Muscle of leg (tissue), 11 donors: ENCODE data around the gene TLCD3A. TPM values are rescaled to one million over a fixed set of nuclear protein-coding genes. Genes with fewer than 3 reads are reported as not detected.
A peak's percentile ranks its signal among the peaks of the same experiment; 100 is the strongest.

Source experiments
- DNase-seq: peaks from one replicate; pipeline ENCODE4 v3.0.0; 2013
- H3K27ac ChIP-seq: one replicate; pipeline ENCODE4 v1.5.1; 2013; ENCODE audit warnings: mild to moderate bottlenecking, low read length, control low read depth
- H3K27me3 ChIP-seq: one replicate; pipeline ENCODE4 v1.6.1; 2013; ENCODE audit warnings: low read length; ENCODE audit not compliant: control insufficient read depth, insufficient read depth
- H3K36me3 ChIP-seq: one replicate; pipeline ENCODE4 v1.6.1; 2013; ENCODE audit warnings: low read length; ENCODE audit not compliant: control insufficient read depth, insufficient read depth
- H3K4me1 ChIP-seq: one replicate; pipeline ENCODE4 v1.6.1; 2013; ENCODE audit warnings: low read length; ENCODE audit not compliant: control insufficient read depth, insufficient read depth
- H3K4me3 ChIP-seq: one replicate; pipeline ENCODE4 v1.5.1; 2013; ENCODE audit warnings: low read length, control low read depth
- H3K9me3 ChIP-seq: replicated peaks from 2 replicates; pipeline ENCODE4 v1.6.1; 2013; ENCODE audit warnings: low read depth, low read length; ENCODE audit not compliant: control insufficient read depth
- WGBS: methylation state at CpG from one replicate; pipeline ENCODE4 v1.1.5; 2013; ENCODE audit warnings: missing lambda C conversion rate; ENCODE audit not compliant: insufficient coverage; 5-methylcytosine and 5-hydroxymethylcytosine counted together
- polyA plus RNA-seq, 8 donors: library from polyadenylated mRNA; unstranded; fragments of 120-200 nt; gene quantifications; one replicate each; pipeline versions ENCODE4 v1.2.1 to v1.2.3, GENCODE V29; 2013; ENCODE audit warnings: inconsistent platforms in 1 of 8, low replicate concordance in 1 of 8; ENCODE audit not compliant: insufficient read length in 8 of 8, insufficient read depth in 1 of 8
- total RNA-seq: library from RNA; stranded (reverse); fragments of 120-200 nt; gene quantifications from one replicate; pipeline ENCODE4 v1.2.4, GENCODE V29; 2013

Gene TLCD3A
- total and polyA plus RNA-seq, 9 donors, result 9.5 to 25.4 (median 15.6) TPM

GRCh38 chr17:731644-732066 lies 741 bp upstream of the TLCD3A start:
- peak overlapping the region; percentile 31 for H3K27ac ChIP-seq
- DNase-seq, result no peak
- H3K36me3 ChIP-seq, result peaks cover 9% of the 10 kb centered on the region
- no peaks in the 10 kb centered on the region for H3K9me3 ChIP-seq
- 12% methylated on average over 21 of the region's 26 CpGs for WGBS
- H3K27me3 ChIP-seq, result no peaks in the 10 kb centered on the region
- peaks cover 14% of the 10 kb centered on the region for H3K4me1 ChIP-seq
- peak overlapping the region; percentile 66 for H3K4me3 ChIP-seq

GRCh38 chr17:732902-733720 lies 715 bp downstream of the TLCD3A start:
- no peaks in the 10 kb centered on the region for H3K9me3 ChIP-seq
- peaks cover 9% of the 10 kb centered on the region for H3K36me3 ChIP-seq
- H3K4me1 ChIP-seq, result peaks cover 14% of the 10 kb centered on the region
- peak; percentile 48 for DNase-seq
- 3% methylated on average over 52 of the region's 57 CpGs for WGBS
- H3K27ac ChIP-seq, result peak overlapping the region; percentile 51
- peak overlapping the region; percentile 63 for H3K4me3 ChIP-seq
- H3K27me3 ChIP-seq, result no peaks in the 10 kb centered on the region

GRCh38 chr17:733743-734142 lies 1.3 kb downstream of the TLCD3A start:
- Histone ChIP-seq H3K9me3 (no peaks in the 10 kb centered on the region), H3K27ac (no peak overlapping the region), H3K36me3 (peaks cover 9% of the 10 kb centered on the region), H3K4me1 (peaks cover 14% of the 10 kb centered on the region), H3K27me3 (no peaks in the 10 kb centered on the region), H3K4me3 (peak overlapping the region; percentile 63)
- 40% methylated on average over 7 of the region's 10 CpGs for WGBS
- DNase-seq, result no peak

- peaks cover 40% of the 10 kb centered on the region for H3K36me3 ChIP-seq
- H3K4me1 ChIP-seq, result peaks cover 9% of the 10 kb centered on the region
- DNase-seq, result no peak
- no peaks in the 10 kb centered on the region for H3K27me3 ChIP-seq
- no peaks in the 10 kb centered on the region for H3K9me3 ChIP-seq
- no peak overlapping the region for H3K27ac ChIP-seq
- 81% methylated on average over 6 of the region's 13 CpGs for whole genome bisulfite sequencing
- H3K4me3 ChIP-seq, result no peak overlapping the region
Measured at GRCh38 chr17:737561-738113, 5.2 kb downstream of the TLCD3A start.

- H3K27me3 ChIP-seq, result no peaks in the 10 kb centered on the region
- no peak overlapping the region for H3K4me3 ChIP-seq
- no peaks in the 10 kb centered on the region for H3K9me3 ChIP-seq
- H3K4me1 ChIP-seq, result no peaks in the 10 kb centered on the region
- H3K36me3 ChIP-seq, result peaks cover 57% of the 10 kb centered on the region
- H3K27ac ChIP-seq, result no peak overlapping the region
- peak; percentile 71 for DNase-seq
- 86% methylated on average over 17 of the region's 18 CpGs for WGBS
Measured at GRCh38 chr17:740240-741017, 8.0 kb downstream of the TLCD3A start.

- no peak for DNase-seq
- Histone ChIP-seq H3K36me3 (peaks cover 76% of the 10 kb centered on the region), H3K4me1 (no peaks in the 10 kb centered on the region), H3K4me3 (no peak overlapping the region), H3K27me3 (no peaks in the 10 kb centered on the region), H3K27ac (no peak overlapping the region), H3K9me3 (no peaks in the 10 kb centered on the region)
- 100% methylated on average over 4 of the region's 11 CpGs for WGBS
Measured at GRCh38 chr17:742147-742793, 9.9 kb downstream of the TLCD3A start.

GRCh38 chr17:743139-743538 lies 10.7 kb downstream of the TLCD3A start:
- H3K27me3 ChIP-seq, result no peaks in the 10 kb centered on the region
- H3K36me3 ChIP-seq, result peaks cover 84% of the 10 kb centered on the region
- no CpG with 5 or more reads among the region's 4 CpGs for WGBS

GRCh38 chr17:744937-745336 lies 12.5 kb downstream of the TLCD3A start:
- Histone ChIP-seq H3K4me3 (no peak overlapping the region), H3K27ac (no peak overlapping the region), H3K27me3 (no peaks in the 10 kb centered on the region), H3K9me3 (no peaks in the 10 kb centered on the region), H3K36me3 (peaks cover 81% of the 10 kb centered on the region), H3K4me1 (peaks cover 3% of the 10 kb centered on the region)
- DNase-seq, result no peak
- WGBS, result 91% methylated on average over 9 of the region's 9 CpGs

More at GRCh38 chr17:743139-743538, 10.7 kb downstream of the TLCD3A start:
- H3K4me3 ChIP-seq, result no peak overlapping the region
- peaks cover under 1% of the 10 kb centered on the region for H3K4me1 ChIP-seq
- DNase-seq, result no peak
- H3K27ac ChIP-seq, result no peak overlapping the region
- no peaks in the 10 kb centered on the region for H3K9me3 ChIP-seq

- peaks cover 4% of the 10 kb centered on the region for H3K4me1 ChIP-seq
- peaks cover 76% of the 10 kb centered on the region for H3K36me3 ChIP-seq
- no peak overlapping the region for H3K27ac ChIP-seq
- 96% methylated on average over 11 of the region's 11 CpGs for WGBS
- DNase-seq, result no peak
- no peaks in the 10 kb centered on the region for H3K27me3 ChIP-seq
- H3K4me3 ChIP-seq, result no peak overlapping the region
- no peaks in the 10 kb centered on the region for H3K9me3 ChIP-seq
Measured at GRCh38 chr17:745406-745805, 13.0 kb downstream of the TLCD3A start.

GRCh38 chr17:746181-746580 lies 13.8 kb downstream of the TLCD3A start:
- WGBS, result 97% methylated on average over 4 of the region's 9 CpGs
- peaks cover 69% of the 10 kb centered on the region for H3K36me3 ChIP-seq

More at GRCh38 chr17:746181-746580, 13.8 kb downstream of the TLCD3A start:
- no peak for DNase-seq
- no peak overlapping the region for H3K4me3 ChIP-seq
- H3K27ac ChIP-seq, result no peak overlapping the region
- peaks cover 12% of the 10 kb centered on the region for H3K4me1 ChIP-seq
- H3K27me3 ChIP-seq, result no peaks in the 10 kb centered on the region
- H3K9me3 ChIP-seq, result no peaks in the 10 kb centered on the region
